Bronchial epithelial cell (primary cell): ENCODE results near the gene TF. TPM values are rescaled to one million over a fixed set of nuclear protein-coding genes. Genes with fewer than 3 reads are reported as not detected.

ENCODE experiments used
- DNase-seq: peaks from one replicate; pipeline ENCODE4 v3.0.0-alpha.2; 2010; ENCODE audit warnings: low read depth
- FAIRE-seq: peaks from 2 replicates; lab custom pipeline; 2011; peaks lifted over from hg19 to GRCh38; lab: Jason Lieb, UNC
- H3K27me3 ChIP-seq: 2 replicates; pipeline ENCODE4 v1.5.1; 2011; ENCODE audit warnings: low read length; ENCODE audit not compliant: control insufficient read depth, insufficient read depth
- H3K36me3 ChIP-seq: 2 replicates; pipeline ENCODE4 v1.5.1; 2011; ENCODE audit warnings: low read length; ENCODE audit not compliant: control insufficient read depth, insufficient read depth
- H3K4me3 ChIP-seq: 2 replicates; pipeline ENCODE4 v1.5.1; 2011; ENCODE audit warnings: mild to moderate bottlenecking, low read depth, low read length, control low read depth
- CTCF ChIP-seq: IDR thresholded peaks from 2 replicates; pipeline ENCODE4 v1.5.1; 2011; ENCODE audit warnings: mild to moderate bottlenecking, moderate library complexity, low read length, control low read depth, inconsistent platforms; ENCODE audit not compliant: insufficient read depth, severe bottlenecking
- total RNA-seq: library from RNA; depleted of rRNA; stranded (reverse); fragments of >200 nt; gene quantifications from 2 replicates; pipeline ENCODE4 v1.2.1, GENCODE V29; 2014

The TF gene
- total RNA-seq, 1 donor from 2014 or later: under 0.01 TPM

- H3K4me3 ChIP-seq: no peak overlapping the region
- no peak for FAIRE-seq
Measured at GRCh38 chr3:133840767-133841166, 94.6 kb downstream of the TF start.

GRCh38 chr3:133841196-133841595 lies 95.0 kb downstream of the TF start:
- TF ChIP-seq CTCF: no peak
- DNase-seq: no peak
- H3K27me3 ChIP-seq: no peaks in the 10 kb centered on the region
- H3K36me3 ChIP-seq: no peaks in the 10 kb centered on the region
- no peak for FAIRE-seq
- H3K4me3 ChIP-seq: no peak overlapping the region

More at GRCh38 chr3:133840767-133841166, 94.6 kb downstream of the TF start:
- no peaks in the 10 kb centered on the region for H3K36me3 ChIP-seq
- TF ChIP-seq CTCF: no peak
- no peaks in the 10 kb centered on the region for H3K27me3 ChIP-seq
- DNase-seq: no peak

- FAIRE-seq: no peak
- Histone ChIP-seq H3K36me3 (no peaks in the 10 kb centered on the region), H3K4me3 (no peak overlapping the region), H3K27me3 (no peaks in the 10 kb centered on the region)
- no peak for TF ChIP-seq CTCF
- no peak for DNase-seq
Measured at GRCh38 chr3:133842158-133842557, 96.0 kb downstream of the TF start.

GRCh38 chr3:133843634-133844033 lies 97.4 kb downstream of the TF start:
- H3K27me3 ChIP-seq: no peaks in the 10 kb centered on the region
- TF ChIP-seq CTCF: no peak
- H3K36me3 ChIP-seq: no peaks in the 10 kb centered on the region
- FAIRE-seq (no peak), DNase-seq (no peak)
- H3K4me3 ChIP-seq: no peak overlapping the region

- Histone ChIP-seq H3K27me3 (no peaks in the 10 kb centered on the region), H3K4me3 (no peak overlapping the region), H3K36me3 (no peaks in the 10 kb centered on the region)
- FAIRE-seq: no peak
- TF ChIP-seq CTCF: no peak
- no peak for DNase-seq
Measured at GRCh38 chr3:133845127-133845526, 98.9 kb downstream of the TF start.

Other genes with a start within 250 kb of the TF start
- 178 and 232 TPM in 2 replicates for gene CDV3, start 172.7 kb upstream of the TF start, total RNA-seq
- 12.4 and 14.2 TPM in 2 replicates for gene TOPBP1, start 84.5 kb upstream of the TF start, total RNA-seq
- 81.7 and 111 TPM in 2 replicates for gene SRPRB, start 59.4 kb downstream of the TF start, total RNA-seq
- gene RAB6B, start 149.5 kb downstream of the TF start, total RNA-seq: under 0.01 and 0.13 TPM in 2 replicates